Measurements from ENCODE around the gene APBB2.
"Not testable (repeated sequence)": the region's sequence is repeated elsewhere in the genome, so short reads cannot be mapped to it uniquely, and the experiment has no call there.

Gene APBB2

DNA sequence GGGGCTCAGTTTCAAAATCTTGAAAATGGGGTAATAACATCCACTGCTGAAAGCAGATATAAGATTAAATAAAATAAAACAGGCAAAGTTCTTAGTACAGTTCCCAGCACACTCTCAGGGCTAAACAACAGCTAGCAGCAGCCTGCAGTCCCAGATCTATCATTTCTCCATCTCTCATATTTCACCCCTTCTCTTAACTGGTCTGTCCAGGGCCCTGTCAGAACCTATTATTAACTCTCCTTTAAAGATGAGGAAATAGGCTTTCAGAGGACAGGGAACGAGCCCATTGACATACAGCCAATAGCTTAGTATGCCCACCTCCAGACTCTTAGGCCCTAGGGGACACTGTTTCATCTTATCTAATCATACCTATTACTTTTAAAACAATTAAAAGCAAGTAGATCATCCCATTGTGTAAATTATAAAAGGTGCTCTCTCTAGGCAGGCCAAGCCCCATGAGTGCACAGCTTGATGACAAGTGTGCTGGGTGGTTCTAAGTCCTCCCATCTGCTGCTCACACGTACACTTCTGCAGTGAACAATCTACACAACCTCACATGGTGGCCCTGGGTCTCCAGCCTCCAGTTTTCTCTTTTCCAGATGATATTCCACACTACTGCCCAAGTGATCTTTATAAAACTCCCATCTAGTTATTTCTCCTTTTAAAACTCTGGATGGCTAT, 119.0 kb downstream of the APBB2 start:
- no peak for DNase-seq

DNA sequence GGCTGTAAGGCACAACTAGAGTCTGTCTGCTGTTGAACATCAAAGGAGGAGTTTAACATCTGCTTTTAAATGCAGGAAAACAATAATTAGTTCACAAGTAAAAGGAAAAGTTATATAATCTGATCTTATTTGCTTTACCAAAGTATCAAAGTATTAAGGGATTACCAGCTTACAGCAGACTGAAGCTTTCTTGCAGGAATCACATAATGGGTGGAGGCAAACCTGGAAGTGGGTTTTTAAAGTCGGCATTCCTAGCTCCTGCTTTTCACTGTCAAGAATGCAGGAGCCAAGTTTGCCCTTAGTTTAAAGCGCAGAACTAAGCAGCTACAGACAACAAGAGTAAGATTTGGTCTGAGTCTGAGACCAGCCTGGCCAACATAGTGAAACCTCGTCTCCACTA, 122.2 kb downstream of the APBB2 start:
- DNase-seq: no peak

DNA sequence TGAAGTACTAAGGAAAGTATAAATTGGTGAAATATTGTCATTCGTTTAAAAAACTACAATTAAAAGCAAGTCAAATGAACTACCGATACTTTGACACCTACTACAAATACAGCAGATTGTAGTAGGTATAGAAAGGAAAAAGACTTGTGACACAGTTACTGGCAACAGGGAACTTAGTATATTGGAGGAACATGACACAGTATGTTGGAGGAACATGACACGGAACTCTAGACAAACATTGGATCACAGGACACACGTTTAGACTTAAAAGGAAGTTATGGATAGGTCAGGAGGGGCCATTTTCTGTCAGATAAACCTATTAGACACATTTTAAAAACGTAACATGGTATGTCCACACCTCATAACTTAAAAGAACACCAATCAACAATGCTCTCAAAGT, 132.5 kb downstream of the APBB2 start:
- DNase-seq: no peak

DNA sequence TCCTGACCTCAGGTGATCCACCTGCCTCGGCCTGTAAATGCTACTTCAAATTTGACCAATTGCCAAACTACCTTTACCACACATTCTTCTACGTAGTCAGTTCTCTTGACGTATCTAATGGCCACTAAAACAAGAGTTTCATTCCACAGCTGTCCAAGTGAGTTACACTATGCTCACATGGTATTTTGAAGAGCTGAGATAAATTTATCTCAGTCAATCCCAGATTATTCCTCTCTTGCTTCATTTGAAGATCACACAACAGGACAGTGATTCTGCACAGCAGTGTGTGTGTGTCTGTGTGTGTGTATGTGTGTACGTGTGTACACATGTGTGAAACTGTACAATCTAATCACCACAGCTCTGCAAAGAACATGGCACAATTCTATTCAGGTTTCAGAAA, 133.4 kb downstream of the APBB2 start:
- no peak for DNase-seq

DNA sequence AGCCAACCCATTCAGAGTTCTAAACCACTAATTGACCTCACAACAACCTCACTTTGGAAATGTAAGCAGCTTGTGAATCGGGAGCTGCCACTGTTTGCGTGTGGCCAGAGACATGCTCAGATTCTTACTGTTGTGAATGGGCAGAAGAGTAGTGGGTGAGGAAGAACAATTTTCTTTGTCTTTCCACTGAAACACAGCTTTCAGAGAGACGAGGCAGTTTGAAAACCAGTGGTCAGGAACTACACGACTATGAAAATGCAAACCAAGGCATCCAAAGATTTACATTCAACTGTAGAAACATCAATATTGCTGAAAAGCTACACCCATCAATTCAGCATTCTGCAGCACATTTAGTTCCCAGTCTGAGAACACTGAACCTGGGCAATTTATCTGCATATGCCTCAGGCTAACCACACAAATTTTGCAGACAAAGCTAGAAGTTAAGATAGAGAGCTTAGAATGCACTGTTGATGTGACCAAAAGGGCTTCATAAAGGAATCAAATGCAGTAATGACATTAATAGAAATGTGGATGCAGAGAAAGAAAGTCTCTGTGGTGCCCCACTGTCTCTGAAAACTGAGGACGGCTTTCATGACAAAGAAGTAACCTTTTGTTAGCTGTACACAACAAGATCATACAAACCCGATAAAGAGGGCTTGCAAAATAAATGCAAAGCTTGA, 134.3 kb downstream of the APBB2 start:
- no peak for DNase-seq

DNA sequence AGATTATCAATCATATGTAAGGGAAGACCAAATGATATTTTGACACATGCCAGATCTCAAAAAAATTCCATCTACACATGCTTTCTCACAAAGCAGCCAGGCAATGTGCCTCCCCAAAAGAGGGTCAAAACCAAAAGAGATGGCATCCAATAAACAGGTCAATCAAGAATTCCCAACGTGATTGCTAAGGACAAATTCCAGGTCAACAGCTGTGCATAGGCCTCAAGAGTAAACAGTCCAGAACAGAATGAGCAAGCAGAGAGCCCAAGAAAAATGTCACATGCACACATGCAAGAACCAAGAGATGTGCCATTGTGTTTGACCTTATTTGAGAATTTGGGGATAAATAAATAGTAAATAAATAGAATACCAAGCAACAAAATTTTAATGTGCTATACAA, 136.7 kb downstream of the APBB2 start:
- no peak for DNase-seq

DNA sequence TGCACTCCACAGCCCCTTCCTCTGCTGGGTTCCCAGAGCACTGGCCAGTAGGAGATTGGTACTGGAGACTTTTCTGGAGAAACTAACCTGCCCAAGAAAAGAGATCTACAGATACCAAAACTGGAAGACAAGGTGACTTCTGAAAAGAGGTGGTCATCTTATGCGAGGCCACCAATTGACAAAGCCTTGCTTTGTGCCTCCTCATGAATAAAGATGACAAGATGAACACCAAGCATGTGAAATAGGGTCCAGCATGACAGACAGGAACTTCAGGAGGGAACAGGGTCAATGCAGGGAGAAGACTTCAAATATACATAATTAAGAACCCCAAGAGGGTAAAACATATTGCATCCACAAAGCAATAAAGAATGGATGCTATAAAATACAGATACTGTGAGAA, 137.9 kb downstream of the APBB2 start:
- no peak for DNase-seq

DNA sequence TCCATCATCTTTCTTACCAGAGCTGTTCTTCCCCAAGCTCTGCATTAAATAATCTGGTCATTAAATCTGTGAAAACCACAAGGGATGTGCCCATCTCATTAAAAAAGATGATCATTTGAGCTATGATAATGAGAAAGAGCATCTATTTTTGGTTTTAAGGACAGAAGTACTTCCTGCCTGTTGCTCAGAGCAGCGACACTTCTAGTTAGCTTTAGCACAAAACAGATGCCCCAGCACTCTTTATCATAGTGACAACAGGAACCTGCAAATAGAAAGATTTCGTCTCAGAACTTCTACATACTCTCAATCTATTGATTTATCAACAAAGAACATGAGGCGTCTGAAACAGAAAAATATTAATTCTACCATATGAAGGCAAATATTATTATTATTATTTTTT, 140.1 kb downstream of the APBB2 start:
- no peak for DNase-seq

DNA sequence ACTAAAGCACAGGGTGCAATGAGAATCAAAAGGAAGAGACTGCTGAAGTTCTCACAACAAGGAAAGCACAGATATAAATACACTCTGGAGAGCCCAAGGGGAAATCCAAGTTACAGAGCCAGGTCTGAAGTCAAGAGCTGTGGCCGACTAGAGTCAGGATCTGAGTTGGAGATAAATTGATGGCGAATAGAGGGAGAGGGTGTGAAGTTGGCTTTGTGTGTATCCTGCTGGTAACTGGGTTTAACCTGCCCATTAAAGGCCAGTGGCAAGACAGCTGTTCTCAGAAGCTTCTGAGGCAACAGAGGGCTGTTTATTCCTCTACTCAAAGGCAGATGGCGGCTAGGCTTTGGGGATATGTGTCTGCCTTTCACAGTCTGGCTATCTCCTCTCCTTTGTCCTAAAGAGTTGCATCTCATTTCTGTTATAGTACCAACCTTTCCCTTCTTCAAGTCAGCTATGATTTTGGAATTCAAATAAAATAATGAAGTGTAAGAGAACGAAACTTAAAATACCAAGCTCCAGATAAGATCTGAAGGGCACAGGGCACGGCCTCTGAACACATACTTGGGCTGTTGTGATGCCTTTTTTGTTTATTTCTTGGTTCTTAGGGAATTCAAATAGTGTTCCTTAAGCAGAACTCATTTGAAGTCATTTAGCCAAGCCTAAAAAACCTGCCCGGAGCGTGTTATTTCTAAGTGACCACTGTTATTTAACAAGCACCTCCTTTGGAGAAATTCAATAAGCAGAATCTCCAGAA, 142.1 kb downstream of the APBB2 start:
- no peak for DNase-seq

DNA sequence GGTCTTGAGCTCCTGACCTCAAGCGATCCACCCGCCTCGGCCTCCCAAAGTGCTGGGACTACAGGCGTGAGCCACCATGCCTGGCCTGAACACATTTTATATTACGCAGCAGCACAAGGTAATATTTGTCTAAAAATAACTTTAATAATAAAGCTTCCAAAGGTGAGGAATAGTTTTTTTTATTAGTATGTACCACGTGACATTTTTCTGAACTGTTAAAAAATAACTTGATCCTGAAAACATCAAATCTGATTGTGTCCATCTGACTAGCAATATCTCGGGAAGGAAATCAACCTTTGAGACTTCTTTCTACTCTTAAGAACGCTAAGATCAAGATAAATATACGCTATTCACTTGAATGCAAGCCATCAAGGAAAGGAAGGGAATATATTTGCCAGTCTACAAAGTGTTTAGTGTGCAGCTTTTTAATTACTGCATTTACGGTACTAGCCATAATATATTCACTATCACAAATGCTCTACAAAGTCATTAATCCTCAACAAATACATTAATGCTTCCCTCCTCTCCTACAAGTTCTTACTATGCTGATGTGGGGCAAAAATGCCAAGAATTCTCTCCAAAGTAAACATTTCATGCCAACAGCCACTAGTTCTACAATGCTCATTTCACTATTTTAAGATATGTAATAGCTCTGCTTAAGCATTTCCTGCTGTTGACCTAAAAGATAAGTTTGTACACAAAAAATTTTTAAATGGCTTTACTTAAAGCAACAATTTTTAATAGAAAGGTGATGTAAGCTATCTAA, 143.6 kb downstream of the APBB2 start:
- no peak for DNase-seq

DNA sequence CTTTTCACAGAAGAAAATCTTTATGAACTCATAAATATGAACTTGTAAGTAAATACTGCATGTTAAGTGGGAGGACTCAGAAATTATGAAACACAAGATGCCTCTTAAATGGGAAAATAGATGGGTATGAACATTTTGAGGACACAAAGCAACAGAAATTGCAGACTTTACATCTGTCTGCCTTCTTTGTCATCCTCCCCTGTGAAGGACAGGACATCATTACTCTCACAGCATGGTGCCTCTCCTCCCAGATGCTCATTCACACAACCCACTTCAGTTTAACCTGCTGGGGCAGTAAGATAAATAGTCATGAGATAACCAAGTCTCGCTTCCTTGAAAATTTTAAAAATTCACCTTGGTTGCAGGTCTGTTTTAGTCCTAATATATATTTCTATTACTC, 144.5 kb downstream of the APBB2 start:
- DNase-seq: no peak

DNA sequence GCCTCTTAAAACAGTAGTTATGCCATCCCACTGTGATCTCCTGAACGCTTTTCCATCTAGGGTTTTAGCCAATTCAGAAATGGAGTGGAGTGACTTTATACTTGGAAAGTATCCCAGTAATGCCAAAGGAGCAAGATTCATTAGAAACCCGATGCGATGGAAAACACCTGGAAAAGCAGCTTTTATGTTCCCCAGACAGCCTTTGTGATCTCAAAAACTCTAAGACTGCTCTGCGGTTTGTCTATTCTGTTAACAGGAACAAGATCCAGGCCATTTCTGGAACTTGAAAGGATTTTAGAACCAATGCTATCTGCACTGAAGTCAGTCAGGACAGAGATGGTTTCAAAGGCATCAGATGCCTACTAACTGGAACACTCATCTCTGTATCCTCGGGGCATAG, 145.1 kb downstream of the APBB2 start:
- no peak for DNase-seq

DNA sequence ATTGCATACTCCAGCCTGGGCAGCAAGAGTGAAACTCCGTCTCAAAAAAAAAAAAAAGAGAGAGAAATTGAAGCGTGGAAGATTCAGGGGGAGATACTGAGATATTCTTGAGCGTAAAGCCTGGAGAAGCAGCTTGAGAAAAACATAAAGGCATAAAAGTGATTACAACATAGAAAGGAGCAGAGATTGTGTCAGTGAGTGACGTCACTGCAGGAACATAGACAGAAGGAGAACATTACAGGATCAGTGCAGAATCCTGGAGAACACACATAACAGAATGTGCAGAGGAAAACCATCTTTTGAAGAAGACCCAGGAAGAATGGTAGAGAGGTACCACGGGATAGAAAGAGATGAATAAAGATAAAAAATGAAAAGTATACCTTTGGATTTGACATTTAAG, 147.0 kb downstream of the APBB2 start:
- DNase-seq: no peak

DNA sequence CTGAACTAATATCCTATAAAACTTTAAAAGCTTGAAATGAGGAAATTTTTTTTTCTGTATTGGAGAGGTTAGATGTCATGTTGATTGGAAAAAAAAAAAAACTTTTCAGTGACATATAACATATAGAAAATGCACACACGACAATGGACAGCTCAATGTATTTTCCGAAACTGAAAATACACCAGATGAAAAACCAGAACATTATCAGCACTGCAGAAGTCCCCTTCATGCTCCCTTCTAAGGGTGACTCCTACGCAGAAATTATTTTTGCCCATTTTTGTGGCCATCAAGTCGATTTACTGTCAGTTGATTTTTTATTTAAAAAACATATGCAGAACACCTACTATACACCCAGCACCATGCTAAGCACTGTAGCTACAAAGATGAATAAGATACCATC, 148.3 kb downstream of the APBB2 start:
- no peak for DNase-seq

DNA sequence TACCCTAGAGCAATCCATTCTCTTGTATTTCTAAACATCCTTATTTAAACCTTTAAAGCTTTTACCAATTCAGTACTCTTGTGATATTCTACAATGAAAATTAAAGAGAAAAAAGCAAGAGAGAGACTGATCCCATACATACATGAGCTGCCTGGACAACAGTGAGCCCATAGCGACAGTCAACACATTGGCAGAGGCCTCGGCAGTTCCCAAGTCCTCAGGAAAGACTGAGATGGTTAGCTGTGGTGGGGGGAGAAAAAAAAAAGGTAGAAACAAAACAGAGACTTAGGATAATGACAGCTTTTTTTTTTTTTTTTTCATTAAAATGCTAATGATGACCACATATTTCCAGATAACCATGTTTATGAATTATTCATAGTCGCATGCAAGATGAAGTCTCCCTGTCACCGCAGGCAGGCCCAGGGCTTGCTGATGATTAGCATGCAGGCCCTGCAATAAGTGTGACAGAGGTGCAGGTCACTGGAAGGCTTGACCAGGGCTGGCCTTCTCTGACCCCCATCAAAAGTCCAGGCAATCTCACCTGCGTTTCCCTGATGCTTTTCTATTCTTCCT, 148.8 kb downstream of the APBB2 start:
- DNase-seq: no peak

DNA sequence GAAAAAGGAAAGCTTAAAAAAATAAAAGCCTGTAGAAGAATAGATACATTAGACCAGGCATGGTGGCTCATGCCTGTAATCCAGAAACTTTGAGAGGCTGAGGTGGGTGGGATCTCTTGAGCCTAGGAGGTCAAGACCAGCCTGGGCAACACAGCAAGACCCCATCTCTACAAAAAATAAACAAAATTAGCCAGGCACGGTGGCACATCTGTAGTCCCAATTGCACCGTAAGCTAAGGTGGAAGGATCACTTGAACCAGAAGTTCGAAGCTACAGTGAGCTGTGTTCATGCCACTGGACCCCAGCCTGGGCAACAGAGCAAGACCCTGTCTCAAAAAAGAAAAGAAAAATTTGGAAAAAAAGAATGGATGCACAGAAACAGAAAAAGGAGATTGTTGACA, 149.4 kb downstream of the APBB2 start:
- no peak for DNase-seq

DNA sequence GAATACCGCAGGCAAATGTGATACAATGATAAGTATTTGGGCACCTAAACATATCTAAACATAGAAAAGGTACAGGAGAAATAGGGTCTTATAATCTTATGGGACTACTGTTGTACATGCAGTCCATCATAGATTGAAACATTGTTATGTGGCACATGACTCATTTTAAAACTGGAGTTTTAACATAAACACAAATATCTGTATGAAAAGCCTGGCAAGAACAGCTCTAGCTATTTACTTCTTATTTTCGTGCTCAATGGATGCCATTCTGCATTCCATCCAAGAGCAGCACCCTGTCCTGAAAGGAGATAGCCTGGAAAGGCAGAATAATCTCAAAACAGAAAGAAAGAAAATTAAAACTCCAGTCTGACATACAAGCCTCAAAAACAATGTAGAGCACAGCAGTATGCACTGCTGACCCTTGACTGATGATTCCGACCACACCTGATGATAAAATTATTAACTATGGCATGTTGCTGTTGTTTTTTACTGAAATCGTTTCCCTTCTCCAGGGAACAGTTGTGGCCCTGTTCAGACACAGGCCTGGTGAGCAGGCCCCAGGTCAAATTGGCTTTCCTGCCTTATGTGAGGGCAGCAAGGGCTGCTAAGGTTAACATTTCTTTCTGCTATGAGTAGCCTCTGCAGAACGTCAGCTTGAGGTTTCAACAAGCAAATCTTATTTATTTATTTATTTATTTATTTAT, 152.7 kb downstream of the APBB2 start:
- DNase-seq: no peak

DNA sequence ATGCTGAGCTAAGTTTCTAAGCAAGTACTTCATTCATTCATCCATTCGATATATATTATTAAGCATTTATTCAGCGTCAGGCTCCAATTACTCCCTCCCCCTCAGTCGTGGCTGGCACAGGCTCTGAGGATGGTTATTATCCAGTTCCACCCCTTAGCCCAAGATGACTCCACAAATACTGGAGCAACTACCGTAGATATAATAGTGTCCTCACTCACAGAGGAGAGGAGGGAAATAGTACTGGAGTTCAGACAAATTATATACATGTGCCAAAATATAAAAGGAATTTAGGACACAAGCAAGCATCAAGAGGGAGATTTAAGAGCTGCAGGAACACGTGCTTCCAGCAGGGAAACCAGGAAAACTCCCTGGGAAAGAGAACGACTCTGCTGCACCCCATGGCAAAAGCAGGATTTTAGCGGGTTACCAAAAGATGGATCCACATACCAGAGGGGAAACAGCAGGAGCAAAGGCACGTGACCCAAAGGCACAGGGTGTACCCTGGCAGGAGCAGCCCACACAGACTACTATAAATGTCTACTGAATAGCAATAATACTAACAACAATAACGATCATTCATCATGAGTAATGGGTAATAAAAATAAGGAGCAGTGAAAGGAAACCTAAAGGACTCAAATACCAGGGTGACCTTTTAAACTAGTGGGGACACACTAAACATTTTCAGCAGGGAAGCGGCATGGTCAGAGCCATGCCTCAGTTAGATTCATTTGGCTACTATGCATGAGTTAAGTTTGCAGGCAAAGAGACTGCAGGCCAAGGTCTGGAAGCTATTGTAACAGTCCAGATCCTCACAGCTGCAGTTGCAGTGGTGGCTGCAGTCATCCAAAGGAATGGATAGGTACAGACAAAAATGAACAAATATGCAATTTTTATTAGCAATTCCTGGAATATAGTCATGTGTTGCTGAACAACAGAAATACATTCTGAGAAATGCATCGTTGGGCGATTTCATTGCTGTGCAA, 153.7 kb downstream of the APBB2 start:
- DNase-seq: no peak

DNA sequence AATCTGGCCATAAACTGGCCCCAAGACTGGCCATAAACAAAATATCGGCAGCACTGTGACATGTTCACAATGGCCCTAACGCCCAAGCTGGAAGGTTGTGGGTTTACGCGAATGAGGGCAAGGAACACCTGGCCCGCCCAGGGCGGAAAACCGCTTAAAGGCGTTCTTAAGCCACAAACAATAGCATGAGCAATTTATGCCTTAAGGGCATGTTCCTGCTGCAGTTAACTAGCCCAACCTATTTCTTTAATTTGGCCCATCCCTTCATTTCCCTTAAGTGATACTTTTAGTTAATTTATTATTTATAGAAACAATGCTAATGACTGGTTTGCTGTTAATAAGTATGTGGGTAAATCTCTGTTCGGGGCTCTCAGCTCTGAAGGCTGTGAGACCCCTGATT, 154.9 kb downstream of the APBB2 start:
- DNase-seq: not testable (repeated sequence)

DNA sequence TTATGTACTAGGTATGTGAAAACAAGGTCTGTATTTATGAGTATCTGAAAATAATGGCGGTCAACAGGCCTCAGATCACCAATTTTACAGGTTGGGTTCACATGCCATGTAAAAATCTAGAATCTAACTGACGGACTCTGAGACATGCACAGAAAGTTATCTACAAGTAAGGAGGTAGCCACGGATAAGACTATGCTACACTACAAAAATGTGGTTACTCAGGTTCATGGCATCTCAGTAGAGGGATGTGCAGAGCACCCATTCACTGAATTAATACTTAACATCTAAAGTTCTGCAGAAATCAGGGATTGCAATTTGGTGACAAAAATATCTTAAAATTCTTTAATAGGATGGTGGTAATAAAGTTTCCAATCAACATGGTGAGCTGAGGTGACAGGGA, 155.9 kb downstream of the APBB2 start:
- no peak for DNase-seq

DNA sequence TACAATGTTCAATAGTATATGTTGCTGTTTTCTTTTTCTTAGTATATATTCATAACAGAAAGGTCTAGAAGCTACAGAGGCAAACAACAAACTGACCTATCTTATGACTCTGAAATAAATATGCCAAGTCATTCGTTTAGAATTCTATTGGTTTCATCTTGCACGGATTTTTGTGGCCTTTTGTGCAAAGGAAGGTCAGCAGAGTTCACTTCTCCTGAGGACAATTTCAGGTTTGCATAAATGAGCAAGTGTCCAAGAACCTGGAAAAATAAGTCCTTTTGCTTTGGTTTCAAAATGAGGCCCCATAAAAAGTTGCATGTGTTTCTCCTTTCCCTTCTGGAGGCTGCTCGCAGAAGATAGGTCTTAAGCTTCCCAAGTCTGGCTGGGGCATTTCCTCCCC, 156.9 kb downstream of the APBB2 start:
- DNase-seq: no peak
